SKM-1 treated with dmso at 0.1 percent for 144 hours (cell line): ENCODE data around the gene GIMAP6.
A peak's percentile ranks its signal among the peaks of the same experiment; 100 is the strongest.
"Not testable (repeated sequence)": the region's sequence is repeated elsewhere in the genome, so short reads cannot be mapped to it uniquely, and the experiment has no call there.

Source experiments
- DNase-seq: peaks from one replicate; lab custom pipeline; 2025; ENCODE audit not compliant: unreplicated experiment; lab: John Stamatoyannopoulos, UW

GIMAP6 gene

DNA sequence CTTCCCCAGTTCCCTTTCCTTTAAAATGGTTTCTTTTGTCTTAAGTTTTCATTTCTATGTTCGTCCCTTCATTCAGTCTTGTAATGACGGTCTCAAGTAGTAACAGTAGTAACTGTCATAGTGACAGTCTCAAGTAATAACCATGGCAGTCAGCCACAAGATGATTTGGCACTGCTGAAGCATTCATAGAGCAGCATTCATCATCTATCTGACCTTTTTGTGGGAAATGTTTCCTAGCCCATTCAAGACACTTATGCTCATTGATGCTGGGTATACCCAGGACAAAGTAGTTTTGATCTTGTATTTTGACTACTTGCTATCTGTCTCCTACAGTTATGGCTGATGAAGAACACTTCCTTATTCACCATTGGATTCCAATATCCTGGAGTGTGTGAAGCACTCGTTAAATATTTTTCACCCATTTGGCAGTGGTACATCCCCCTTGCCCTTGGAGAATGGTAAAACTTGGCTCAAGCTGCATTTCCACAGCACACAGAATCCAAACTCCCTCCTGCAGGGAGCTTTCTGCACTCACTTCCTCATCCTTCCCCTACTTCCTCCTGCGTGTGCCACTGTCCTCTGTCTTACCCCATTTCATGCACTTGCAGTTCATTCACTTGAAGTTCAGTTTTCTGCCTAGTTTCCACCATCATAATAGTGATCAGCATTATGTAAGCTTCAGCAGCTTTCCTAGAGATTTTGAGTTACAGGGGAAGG is 46.0 kb downstream of the GIMAP6 start:
- peak; percentile 70 for DNase-seq

DNA sequence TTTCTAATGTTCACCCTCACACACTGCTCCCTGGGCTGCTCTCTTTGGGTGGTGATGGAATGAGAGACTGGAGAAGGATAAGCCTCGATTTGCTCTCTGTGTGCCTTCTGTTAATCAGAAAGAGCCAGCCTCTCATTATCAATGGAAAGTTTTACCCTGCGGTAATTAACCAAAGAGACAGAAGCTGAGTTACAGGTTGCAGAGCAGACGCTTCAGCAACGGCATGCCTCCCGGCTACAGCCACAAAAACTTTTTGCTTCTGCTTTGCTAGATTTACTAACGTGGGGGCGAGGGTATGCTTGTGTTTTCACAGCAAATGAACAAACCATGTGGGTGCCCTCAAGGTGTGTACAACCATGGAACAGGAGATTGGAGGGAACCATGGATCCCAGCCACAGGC is 47.0 kb downstream of the GIMAP6 start:
- DNase-seq = no peak

DNA sequence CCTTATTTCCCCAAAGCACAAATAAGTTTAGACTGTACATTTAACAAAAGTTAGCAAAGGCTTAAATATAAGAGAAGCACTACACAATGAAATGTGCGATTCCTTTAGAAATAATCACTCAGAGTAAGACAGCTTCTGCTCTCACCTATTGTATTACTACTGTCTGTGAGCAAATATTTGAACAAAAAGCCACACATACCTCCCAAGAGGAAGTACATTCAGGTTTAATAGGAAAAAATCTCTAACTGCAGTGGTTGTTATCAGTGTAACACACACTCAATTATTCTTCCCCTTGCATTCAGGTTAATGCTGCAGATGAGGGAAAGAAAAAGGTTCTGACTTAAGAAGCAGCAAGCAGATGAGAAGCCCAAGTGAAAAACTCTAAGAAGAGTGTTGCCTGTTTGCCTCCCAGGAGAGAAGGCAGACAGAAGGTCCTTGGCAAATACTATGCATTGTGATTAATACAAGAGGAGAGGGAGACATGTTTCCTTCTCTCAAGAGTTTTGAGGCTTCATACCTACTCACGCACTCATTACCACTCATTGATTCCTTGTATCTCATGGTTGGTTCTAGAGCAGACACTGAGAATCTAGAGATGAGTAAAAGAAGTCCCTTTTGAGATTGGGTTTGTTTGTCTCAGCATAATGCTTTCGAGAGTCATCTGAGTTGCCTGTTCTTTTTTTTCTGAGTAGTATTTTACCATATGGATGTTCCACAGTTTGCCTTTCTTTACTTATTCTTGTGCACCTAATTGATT is 51.4 kb downstream of the GIMAP6 start:
- DNase-seq = no peak

DNA sequence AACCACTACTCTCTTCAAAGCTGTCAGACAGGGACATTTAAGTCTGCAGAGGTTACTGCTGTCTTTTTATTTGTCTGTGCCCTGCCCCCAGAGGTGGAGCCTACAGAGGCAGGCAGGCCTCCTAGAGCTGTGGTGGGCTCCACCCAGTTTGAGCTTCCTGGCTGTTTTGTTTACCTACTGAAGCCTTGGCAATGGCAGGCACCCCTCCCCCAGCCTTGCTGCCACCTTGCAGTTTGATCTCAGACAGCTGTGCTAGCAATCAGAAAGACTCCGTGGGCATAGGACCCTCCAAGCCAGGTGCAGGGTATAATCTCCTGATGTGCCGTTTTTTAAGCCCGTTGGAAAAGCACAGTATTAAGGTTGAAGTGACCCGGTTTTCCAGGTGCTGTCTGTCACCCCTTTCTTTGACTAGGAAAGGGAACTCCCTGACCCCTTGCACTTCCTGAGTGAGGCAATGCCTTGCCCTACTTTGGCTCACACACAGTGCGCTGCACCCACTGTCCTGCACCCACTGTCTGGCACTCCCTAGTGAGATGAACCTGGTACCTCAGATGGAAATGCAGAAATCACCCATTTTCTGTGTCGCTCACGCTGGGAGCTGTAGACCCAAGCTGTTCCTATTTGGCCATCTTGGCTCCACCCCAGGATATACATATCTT is 52.1 kb downstream of the GIMAP6 start:
- not testable (repeated sequence) for DNase-seq
